Liver (tissue), 9 donors: Measurements from ENCODE around the gene MEN1. TPM values are rescaled to one million over a fixed set of nuclear protein-coding genes. Genes with fewer than 3 reads are reported as not detected.

Source experiments
- DNase-seq: peaks from one replicate; pipeline ENCODE4 v3.0.0-alpha.2; 2017; ENCODE audit warnings: low spot score
- H3K27ac ChIP-seq, 2 donors: one replicate each; pipeline ENCODE4 v1.7.0; 2013; ENCODE audit warnings: inconsistent platforms in 2 of 2, low read length in 2 of 2, control low read depth in 1 of 2, low read depth in 1 of 2, mild to moderate bottlenecking in 1 of 2
- H3K27me3 ChIP-seq, 4 donors: one replicate each; pipeline versions ENCODE4 v1.6.1 to v1.7.0; 2013; ENCODE audit warnings: low read length in 3 of 4, inconsistent platforms in 1 of 4, mild to moderate bottlenecking in 1 of 4, moderate library complexity in 1 of 4; ENCODE audit not compliant: control insufficient read depth in 4 of 4, insufficient read depth in 4 of 4
- H3K36me3 ChIP-seq, 4 donors: one replicate each; pipeline versions ENCODE4 v1.6.1 to v1.7.0; 2013; ENCODE audit warnings: low read length in 3 of 4, mild to moderate bottlenecking in 3 of 4, low read depth in 1 of 4, moderate library complexity in 1 of 4; ENCODE audit not compliant: control insufficient read depth in 4 of 4, insufficient read depth in 3 of 4
- H3K4me1 ChIP-seq, 4 donors: one replicate each; pipeline versions ENCODE4 v1.6.1 to v1.7.0; 2013; ENCODE audit warnings: low read length in 3 of 4, mild to moderate bottlenecking in 3 of 4, moderate library complexity in 1 of 4; ENCODE audit not compliant: control insufficient read depth in 4 of 4, insufficient read depth in 4 of 4
- H3K4me3 ChIP-seq, 3 donors: one replicate each; pipeline versions ENCODE4 v1.6.1 to v1.7.0; 2013; ENCODE audit warnings: low read length in 3 of 3, control low read depth in 1 of 3, low read depth in 1 of 3, mild to moderate bottlenecking in 1 of 3
- H3K9ac ChIP-seq, 2 donors: one replicate each; pipeline ENCODE4 v1.7.0; 2013; ENCODE audit warnings: low read length in 2 of 2, mild to moderate bottlenecking in 2 of 2, moderate library complexity in 2 of 2, control low read depth in 1 of 2, low read depth in 1 of 2
- H3K9me3 ChIP-seq, 4 donors: one replicate each; pipeline versions ENCODE4 v1.6.1 to v1.7.0; 2013; ENCODE audit warnings: low read length in 3 of 4; ENCODE audit not compliant: control insufficient read depth in 4 of 4
- ATF3 ChIP-seq: IDR thresholded peaks from 2 replicates; pipeline ENCODE4 v1.6.1; 2016; ENCODE audit warnings: antibody characterized with exemption
- CTCF ChIP-seq: fragments of 150-350 bp; IDR thresholded peaks from 2 replicates; pipeline ENCODE4 v1.5.1; 2017; ENCODE audit warnings: improper control_type of control experiment, low read depth, low read length; ENCODE audit not compliant: missing input control
- EGR1 ChIP-seq, 2 donors: IDR thresholded peaks; 2 replicates each; pipeline ENCODE4 v1.6.1; 2016 to 2018; ENCODE audit warnings: antibody characterized with exemption in 2 of 2, low read depth in 2 of 2
- FOXA2 ChIP-seq: IDR thresholded peaks from 2 replicates; pipeline ENCODE4 v1.6.1; 2016; ENCODE audit warnings: antibody characterized with exemption
- HNF4A ChIP-seq, 2 donors: conservative IDR thresholded peaks; 2 replicates each; pipeline ENCODE4 v1.6.1; 2016; ENCODE audit warnings: antibody characterized with exemption in 2 of 2, mild to moderate bottlenecking in 2 of 2
- HNF4G ChIP-seq: IDR thresholded peaks from 2 replicates; pipeline ENCODE4 v1.6.1; 2016; ENCODE audit warnings: antibody characterized with exemption
- MAX ChIP-seq: IDR thresholded peaks from 2 replicates; pipeline ENCODE4 v1.6.1; 2016; ENCODE audit warnings: antibody characterized with exemption
- NR2F2 ChIP-seq: IDR thresholded peaks from 2 replicates; pipeline ENCODE4 v1.6.1; 2016; ENCODE audit warnings: antibody characterized with exemption
- REST ChIP-seq: IDR thresholded peaks from 2 replicates; pipeline ENCODE4 v1.6.1; 2016; ENCODE audit warnings: antibody characterized with exemption, mild to moderate bottlenecking
- SP1 ChIP-seq: IDR thresholded peaks from 2 replicates; pipeline ENCODE4 v1.6.1; 2018; ENCODE audit warnings: antibody characterized with exemption, mild to moderate bottlenecking
- TAF1 ChIP-seq: conservative IDR thresholded peaks from 2 replicates; pipeline ENCODE4 v1.6.1; 2016; ENCODE audit warnings: antibody characterized with exemption, mild to moderate bottlenecking
- YY1 ChIP-seq: IDR thresholded peaks from 2 replicates; pipeline ENCODE4 v1.6.1; 2016; ENCODE audit warnings: antibody characterized with exemption, mild to moderate bottlenecking
- ZBTB33 ChIP-seq: IDR thresholded peaks from 2 replicates; pipeline ENCODE4 v1.6.1; 2016; ENCODE audit warnings: antibody characterized with exemption
- WGBS: extraction: QIAGEN DNeasy Blood & Tissue Kit; methylation state at CpG from one replicate; pipeline ENCODE4 v1.1.7; 2013; 5-methylcytosine and 5-hydroxymethylcytosine counted together
- polyA plus RNA-seq, 2 donors: library from polyadenylated mRNA; stranded (reverse) in 1 of 2; unstranded in 1 of 2; fragments of 200-250 nt in 1 of 2; fragments of >200 nt in 1 of 2; fragmentation: Nextera tagmentation in 1 of 2; extraction: Ambion mirVana in 1 of 2; gene quantifications; one replicate each; pipeline versions ENCODE4 v1.2.1 to v1.2.3, GENCODE V29; 2013 to 2015
- total RNA-seq, 2 donors: library from RNA; depleted of rRNA; stranded (reverse); fragments of >200 nt; gene quantifications; one replicate each; pipeline ENCODE4 v1.2.3, GENCODE V29; 2014
- donor health status: healthy.
- donor health status: healthy.
- donor health status: healthy.
- donor health status: healthy.
- donor health status: healthy.

Gene MEN1
- total and polyA plus RNA-seq, 4 donors, result 9.0 to 15.1 (median 13.4) TPM

- Histone ChIP-seq H3K9ac (no peak overlapping the region), H3K27ac (no peak overlapping the region), H3K4me3 (no peak overlapping the region), H3K4me1 (peaks cover 0 to 7% (median 0%) of the 10 kb centered on the region in 4 donors), H3K9me3 (no peaks in the 10 kb centered on the region), H3K27me3 (no peaks in the 10 kb centered on the region), H3K36me3 (peaks cover 19 to 50% (median 33%) of the 10 kb centered on the region in 4 donors)
- TF ChIP-seq ATF3, result no peak
- WGBS, result 68% methylated on average over 13 of the region's 13 CpGs
- no peak for DNase-seq
Measured at GRCh38 chr11:64762674-64763525, 47.5 kb downstream of the MEN1 start.

- DNase-seq, result no peak
- no peak overlapping the region for H3K27ac ChIP-seq
- H3K9ac ChIP-seq, result no peak overlapping the region
- H3K9me3 ChIP-seq, result no peaks in the 10 kb centered on the region
- whole genome bisulfite sequencing, result 77% methylated on average over 5 of the region's 5 CpGs
- no peaks in the 10 kb centered on the region for H3K27me3 ChIP-seq
- no peak for TF ChIP-seq YY1
- TF ChIP-seq HNF4G, result no peak
- no peak for TF ChIP-seq CTCF
- no peak for TF ChIP-seq FOXA2
- no peak for TF ChIP-seq EGR1 (IDR thresholded peaks at IDR 0.05; ENCODE audit: low read depth in 2 of 2)
- no peak for TF ChIP-seq ZBTB33
- no peak for TF ChIP-seq HNF4A (conservative IDR thresholded peaks at IDR 0.05)
- TF ChIP-seq SP1, result no peak
- no peak for TF ChIP-seq REST
- no peak for TF ChIP-seq NR2F2
- no peak for TF ChIP-seq MAX
- TF ChIP-seq TAF1, result no peak
- peaks cover 15 to 43% (median 27%) of the 10 kb centered on the region in 4 donors for H3K36me3 ChIP-seq
- H3K4me1 ChIP-seq, result peaks cover 0 to 7% (median 0%) of the 10 kb centered on the region in 4 donors
- H3K4me3 ChIP-seq, result no peak overlapping the region
Measured at GRCh38 chr11:64762277-64762673, 48.1 kb downstream of the MEN1 start.
